Measurements from ENCODE around the gene HIVEP3. TPM values are rescaled to one million over a fixed set of nuclear protein-coding genes. Genes with fewer than 3 reads are reported as not detected.

Gene HIVEP3
- total RNA-seq, 4 donors from 2014 or later: 4.6 to 8.3 (median 6.5) TPM

- H3K36me3 ChIP-seq: no peaks in the 10 kb centered on the region
- no peak for TF ChIP-seq CTCF (IDR thresholded peaks at IDR 0.05)
- no peak for TF ChIP-seq POLR2A (IDR thresholded peaks at IDR 0.05)
- no peak overlapping the region for H3K27ac ChIP-seq
- H3K9me3 ChIP-seq: no peaks in the 10 kb centered on the region
- H3K27me3 ChIP-seq: no peaks in the 10 kb centered on the region
- H3K4me3 ChIP-seq: no peak overlapping the region
- peaks cover 0 to 25% (median 0%) of the 10 kb centered on the region in 4 donors for H3K4me1 ChIP-seq
- DNase-seq: no peak
Observed at GRCh38 chr1:41487126-41488039, 431.3 kb downstream of the HIVEP3 start.

GRCh38 chr1:41486371-41487125 lies 432.2 kb downstream of the HIVEP3 start:
- no peak for TF ChIP-seq CTCF (IDR thresholded peaks at IDR 0.05)
- no peak for TF ChIP-seq POLR2A (IDR thresholded peaks at IDR 0.05)
- H3K36me3 ChIP-seq: no peaks in the 10 kb centered on the region
- H3K27me3 ChIP-seq: no peaks in the 10 kb centered on the region
- H3K4me1 ChIP-seq: peaks cover 0 to 32% (median 0%) of the 10 kb centered on the region in 4 donors
- H3K9me3 ChIP-seq: no peaks in the 10 kb centered on the region
- H3K27ac ChIP-seq: no peak overlapping the region
- DNase-seq: no peak
- no peak overlapping the region for H3K4me3 ChIP-seq

GRCh38 chr1:41486053-41486370 lies 432.7 kb downstream of the HIVEP3 start:
- DNase-seq: peak in 1 of 3 donors; percentile 31
- Histone ChIP-seq H3K4me1 (peaks cover 0 to 35% (median 0%) of the 10 kb centered on the region in 4 donors), H3K27ac (peak overlapping the region in 1 of 4 donors; percentile 90), H3K4me3 (no peak overlapping the region), H3K9me3 (no peaks in the 10 kb centered on the region), H3K36me3 (no peaks in the 10 kb centered on the region), H3K27me3 (no peaks in the 10 kb centered on the region)
- no peak for TF ChIP-seq POLR2A (IDR thresholded peaks at IDR 0.05)

GRCh38 chr1:41485605-41486004 lies 433.1 kb downstream of the HIVEP3 start:
- H3K27ac ChIP-seq: peak overlapping the region in 1 of 4 donors; percentile 90
- H3K4me1 ChIP-seq: peaks cover 0 to 39% (median 0%) of the 10 kb centered on the region in 4 donors
- H3K27me3 ChIP-seq: no peaks in the 10 kb centered on the region
- H3K36me3 ChIP-seq: no peaks in the 10 kb centered on the region
- no peak for TF ChIP-seq CTCF (IDR thresholded peaks at IDR 0.05)
- no peaks in the 10 kb centered on the region for H3K9me3 ChIP-seq
- H3K4me3 ChIP-seq: no peak overlapping the region
- peak in 2 of 3 donors; percentile 58 to 70 for DNase-seq

- peaks cover 0 to 49% (median 0%) of the 10 kb centered on the region in 4 donors for H3K4me1 ChIP-seq
Observed at GRCh38 chr1:41484402-41485241, 434.1 kb downstream of the HIVEP3 start, which contains the start of gene EDN2. Gene EDN2, minus strand, starts transcription at chr1:41484683. Its CDS starts 82 bp downstream, at chr1:41484601.

More at GRCh38 chr1:41484402-41485241, 434.1 kb downstream of the HIVEP3 start, which contains the start of gene EDN2:
- peak in 2 of 3 donors; percentile 86 to 92 for DNase-seq
- no peaks in the 10 kb centered on the region for H3K9me3 ChIP-seq
- H3K4me3 ChIP-seq: peak within 1 kb of the TSS in 3 of 4 donors; percentile 26 to 56 (median 53)
- no peaks in the 10 kb centered on the region for H3K36me3 ChIP-seq
- peak within 1 kb of the TSS in 3 of 4 donors; percentile 59 to 90 (median 79) for H3K27ac ChIP-seq
- H3K27me3 ChIP-seq: no peaks in the 10 kb centered on the region
- TF ChIP-seq POLR2A (IDR thresholded peaks at IDR 0.05) (peak; percentile 99), CTCF (IDR thresholded peaks at IDR 0.05) (peak in 4 of 6 experiments; percentile 18 to 83 (median 76))
